H1 (cell line): ENCODE measurements around the gene NLRC5. TPM values are rescaled to one million over a fixed set of nuclear protein-coding genes. Genes with fewer than 3 reads are reported as not detected.
A peak's percentile ranks its signal among the peaks of the same experiment; 100 is the strongest.

Experiments used
- CTCF ChIA-PET: fragments of 300-600 bp; sonication (Branson Sonifier 250); formaldehyde crosslinking; loops from one replicate; lab custom pipeline; 2021; ENCODE audit not compliant: partially characterized antibody; lab: Charles Lee
- POLR2A ChIA-PET: fragments of 300-600 bp; sonication (Branson Sonifier 250); formaldehyde crosslinking; loops from one replicate; lab custom pipeline; 2021; ENCODE audit warnings: inconsistent platforms; ENCODE audit not compliant: partially characterized antibody; lab: Charles Lee
- DNase-seq, 2 experiments: peaks; one replicate each; pipeline versions ENCODE4 v3.0.0 to v3.0.0-alpha.2; 2010 to 2022; ENCODE audit warnings: low spot score in 2 of 2, low read depth in 1 of 2, mixed read lengths in 1 of 2
- FAIRE-seq: peaks from 2 replicates; lab custom pipeline; 2011; peaks lifted over from hg19 to GRCh38; lab: Jason Lieb, UNC
- H2AFZ ChIP-seq: 2 replicates; pipeline ENCODE4 v1.8.1; 2012; ENCODE audit warnings: low read length, inconsistent platforms
- H2AK5ac ChIP-seq: 2 replicates; pipeline ENCODE4 v1.6.1; 2013; ENCODE audit warnings: low read depth, low read length
- H2BK120ac ChIP-seq: replicated peaks from 2 replicates; pipeline ENCODE3; 2013; ENCODE audit warnings: low read depth, low read length, inconsistent platforms
- H2BK12ac ChIP-seq: 2 replicates; pipeline ENCODE4 v1.6.1; 2013; ENCODE audit warnings: low read depth, low read length
- H2BK15ac ChIP-seq: 2 replicates; pipeline ENCODE4 v1.6.1; 2013; ENCODE audit warnings: low read length
- H2BK20ac ChIP-seq: 2 replicates; pipeline ENCODE4 v1.6.1; 2013; ENCODE audit warnings: low read length
- H2BK5ac ChIP-seq: 2 replicates; pipeline ENCODE4 v1.6.1; 2013; ENCODE audit warnings: low read depth, low read length
- H3K14ac ChIP-seq: 2 replicates; pipeline ENCODE4 v1.6.1; 2013; ENCODE audit warnings: inconsistent platforms; ENCODE audit not compliant: insufficient read length
- H3K18ac ChIP-seq: 2 replicates; pipeline ENCODE4 v1.6.1; 2013; ENCODE audit warnings: low read length; ENCODE audit errors: extremely low read depth
- H3K23ac ChIP-seq: 2 replicates; pipeline ENCODE4 v1.6.1; 2013; ENCODE audit warnings: inconsistent platforms; ENCODE audit not compliant: insufficient read length
- H3K23me2 ChIP-seq: 2 replicates; pipeline ENCODE4 v1.6.1; 2013; ENCODE audit warnings: low read depth, low read length
- H3K27ac ChIP-seq: 2 replicates; pipeline ENCODE4 v1.6.1; 2011; ENCODE audit warnings: low read depth, low read length, inconsistent platforms
- H3K27me3 ChIP-seq, 4 experiments: replicated peaks in 1 of 4; 1 replicate in 1 of 4; 2 replicates in 3 of 4; pipeline versions ENCODE4 v1.6.1 to v1.8.1; 2011 to 2013; ENCODE audit warnings: low read length in 3 of 4, mild to moderate bottlenecking in 3 of 4, inconsistent platforms in 2 of 4, mixed read lengths in 2 of 4, moderate library complexity in 1 of 4; ENCODE audit not compliant: control insufficient read depth in 3 of 4, insufficient read depth in 3 of 4; ENCODE audit errors: extremely low read depth in 1 of 4
- H3K36me3 ChIP-seq, 4 experiments: 2 replicates each; pipeline versions ENCODE4 v1.6.1 to v1.8.1; 2011 to 2013; ENCODE audit warnings: mild to moderate bottlenecking in 4 of 4, low read length in 3 of 4, moderate library complexity in 2 of 4, control low read depth in 1 of 4, inconsistent platforms in 1 of 4; ENCODE audit not compliant: insufficient read depth in 4 of 4, control insufficient read depth in 2 of 4
- H3K4ac ChIP-seq: replicated peaks from 2 replicates; pipeline ENCODE3; 2013; ENCODE audit warnings: low read length, low read depth, mixed read lengths, inconsistent platforms; ENCODE audit not compliant: insufficient read length
- H3K4me1 ChIP-seq, 4 experiments: replicated peaks in 1 of 4; 1 replicate in 1 of 4; 2 replicates in 3 of 4; pipeline versions ENCODE4 v1.6.1 to v1.8.1; 2011 to 2013; ENCODE audit warnings: low read length in 3 of 4, inconsistent platforms in 2 of 4, mixed read lengths in 1 of 4; ENCODE audit not compliant: insufficient read depth in 4 of 4, control insufficient read depth in 3 of 4
- H3K4me2 ChIP-seq, 2 experiments: 2 replicates each; pipeline versions ENCODE4 v1.6.1 to v1.8.1; 2011 to 2013; ENCODE audit warnings: low read depth in 2 of 2, low read length in 2 of 2, control low read depth in 1 of 2, inconsistent platforms in 1 of 2, mild to moderate bottlenecking in 1 of 2; ENCODE audit not compliant: insufficient read depth in 1 of 2
- H3K4me3 ChIP-seq, 4 experiments: fragments of 200-600, 300-600 bp in 1 of 4; sonication (generic), shearing (Covaris generic), sonication (Bioruptor Twin) in 1 of 4; 2 replicates each; pipeline versions ENCODE4 v1.5.1 to v1.8.1; 2011 to 2016; ENCODE audit warnings: low read length in 4 of 4, low read depth in 3 of 4, control low read depth in 2 of 4, inconsistent platforms in 2 of 4, mild to moderate bottlenecking in 2 of 4, mixed read lengths in 1 of 4, moderate library complexity in 1 of 4; ENCODE audit not compliant: insufficient read depth in 2 of 4; ENCODE audit errors: extremely low read depth in 1 of 4
- H3K56ac ChIP-seq: replicated peaks from 2 replicates; pipeline ENCODE3; 2013; ENCODE audit warnings: low read depth, mild to moderate bottlenecking, mixed read lengths, low read length, inconsistent platforms; ENCODE audit not compliant: insufficient read length
- H3K79me1 ChIP-seq: 2 replicates; pipeline ENCODE4 v1.6.1; 2013; ENCODE audit warnings: low read depth, low read length, control low read depth
- H3K79me2 ChIP-seq, 2 experiments: 2 replicates each; pipeline versions ENCODE4 v1.6.1 to v1.8.1; 2012 to 2013; ENCODE audit warnings: low read length in 2 of 2, mild to moderate bottlenecking in 2 of 2, inconsistent platforms in 1 of 2; ENCODE audit not compliant: insufficient read depth in 2 of 2, control insufficient read depth in 1 of 2
- H3K9ac ChIP-seq, 4 experiments: replicated peaks in 1 of 4; 1 replicate in 1 of 4; 2 replicates in 3 of 4; pipeline versions ENCODE4 v1.6.1 to v1.8.1; 2011 to 2013; ENCODE audit warnings: low read depth in 3 of 4, low read length in 3 of 4, control low read depth in 2 of 4, mild to moderate bottlenecking in 2 of 4, moderate library complexity in 2 of 4, inconsistent platforms in 1 of 4; ENCODE audit errors: extremely low read depth in 1 of 4
- H3K9me3 ChIP-seq, 2 experiments: 2 replicates each; pipeline versions ENCODE4 v1.6.1 to v1.8.1; 2012 to 2013; ENCODE audit warnings: mild to moderate bottlenecking in 2 of 2, moderate library complexity in 2 of 2, control low read depth in 1 of 2, inconsistent platforms in 1 of 2, low read depth in 1 of 2, low read length in 1 of 2, mixed read lengths in 1 of 2; ENCODE audit not compliant: insufficient read depth in 2 of 2
- H4K20me1 ChIP-seq, 2 experiments: replicated peaks in 1 of 2; 2 replicates each; pipeline versions ENCODE3 to v1.8.1; 2011 to 2013; ENCODE audit warnings: inconsistent platforms in 2 of 2, low read length in 2 of 2, mild to moderate bottlenecking in 1 of 2; ENCODE audit not compliant: insufficient read depth in 2 of 2, control insufficient read depth in 1 of 2
- H4K5ac ChIP-seq: 2 replicates; pipeline ENCODE4 v1.6.1; 2013; ENCODE audit warnings: low read length, low read depth, mixed read lengths, inconsistent platforms; ENCODE audit not compliant: insufficient read length
- H4K8ac ChIP-seq: 2 replicates; pipeline ENCODE4 v1.8.0; 2013; ENCODE audit warnings: mild to moderate bottlenecking, moderate library complexity, low read length, inconsistent platforms; ENCODE audit not compliant: insufficient read depth; ENCODE audit errors: extremely low read depth
- H4K91ac ChIP-seq: replicated peaks from 2 replicates; pipeline ENCODE3; 2013; ENCODE audit warnings: low read length, mixed read lengths, inconsistent platforms; ENCODE audit not compliant: insufficient read length
- ATF3 ChIP-seq: IDR thresholded peaks from 2 replicates; pipeline ENCODE4 v1.6.1; 2011; ENCODE audit warnings: low read depth, mild to moderate bottlenecking, low read length; ENCODE audit not compliant: insufficient read depth
- CBX8 ChIP-seq: fragments of 300-800, 300-1000 bp; sonication (generic); IDR thresholded peaks from 2 replicates; pipeline ENCODE4 v1.7.1; 2016; ENCODE audit warnings: low read depth, low read length, borderline replicate concordance
- GTF2F1 ChIP-seq: IDR thresholded peaks from 2 replicates; pipeline ENCODE4 v1.6.1; 2012; ENCODE audit warnings: low read depth, low read length, improper control_type of control experiment, borderline replicate concordance
- JUN ChIP-seq: IDR thresholded peaks from 2 replicates; pipeline ENCODE4 v1.6.1; 2011; ENCODE audit warnings: low read depth, mild to moderate bottlenecking, improper control_type of control experiment, low read length
- KDM4A ChIP-seq: IDR thresholded peaks from one replicate; pipeline ENCODE4 v1.7.1; 2012; ENCODE audit warnings: low read depth, mild to moderate bottlenecking, moderate library complexity, low read length, inconsistent platforms; ENCODE audit not compliant: severe bottlenecking
- RNF2 ChIP-seq: fragments of 200-900, 300-1000 bp; sonication (generic); IDR thresholded peaks from 2 replicates; pipeline ENCODE4 v1.7.1; 2016; ENCODE audit warnings: borderline replicate concordance, low read depth, mild to moderate bottlenecking, antibody characterized with exemption, low read length; ENCODE audit not compliant: poor library complexity, severe bottlenecking; ENCODE audit errors: missing control alignments
- SIN3A ChIP-seq, 2 experiments: IDR thresholded peaks in 1 of 2; conservative IDR thresholded peaks in 1 of 2; 2 replicates each; pipeline ENCODE4 v1.6.1; 2011 to 2012; ENCODE audit warnings: low read length in 2 of 2, improper control_type of control experiment in 1 of 2, low read depth in 1 of 2, mild to moderate bottlenecking in 1 of 2
- SIX5 ChIP-seq: IDR thresholded peaks from 2 replicates; pipeline ENCODE4 v1.6.1; 2011; ENCODE audit warnings: mild to moderate bottlenecking, low read depth, low read length
- SP1 ChIP-seq: IDR thresholded peaks from 2 replicates; pipeline ENCODE4 v1.6.1; 2011; ENCODE audit warnings: low read depth, low read length
- SUZ12 ChIP-seq: fragments of 200-600 bp; sonication (generic); IDR thresholded peaks from 2 replicates; pipeline ENCODE4 v1.6.1; 2012; ENCODE audit warnings: mild to moderate bottlenecking, inconsistent platforms, low read length, moderate library complexity, mixed read lengths
- TAF7 ChIP-seq: optimal IDR thresholded peaks from 2 replicates; pipeline ENCODE3; 2011; ENCODE audit warnings: low read depth, mild to moderate bottlenecking, inconsistent platforms, low read length, moderate library complexity, borderline replicate concordance
- WGBS, 2 experiments: shearing (Covaris generic) in 1 of 2; methylation state at CpG; one replicate each; pipeline versions ENCODE4 v1.1.6 to v1.1.7; 2013 to 2015; ENCODE audit warnings: low lambda C conversion rate in 2 of 2, mixed read lengths in 2 of 2, inconsistent platforms in 1 of 2, low coverage in 1 of 2, missing lambda C conversion rate in 1 of 2; ENCODE audit not compliant: insufficient replicate concordance in 2 of 2, insufficient coverage in 1 of 2, insufficient read length in 1 of 2; ENCODE audit errors: extremely low coverage in 1 of 2, missing lambda C conversion rate in 1 of 2; 5-methylcytosine and 5-hydroxymethylcytosine counted together
- polyA plus RNA-seq, 7 experiments: library from polyadenylated mRNA; depleted of rRNA in 3 of 7; stranded (reverse) in 5 of 7; unstranded in 2 of 7; fragments of >200 nt in 5 of 7; fragments of 200-250 nt in 2 of 7; gene quantifications; 1 replicate in 5 of 7; 2 replicates in 1 of 7; 4 replicates in 1 of 7; pipeline versions ENCODE4 v1.2.1 to v1.2.3, GENCODE V29; 2011 to 2013; ENCODE audit warnings: missing spikeins in 2 of 7, mixed read lengths in 2 of 7
- total RNA-seq: library from RNA; stranded (reverse); fragmentation: NEBNext Ultra II Directional; extraction: Animal tissue kit (Norgen Biotek cat#: 25700); gene quantifications from 2 replicates; pipeline ENCODE4 v1.2.1, GENCODE V29; 2021

The NLRC5 gene
- total and polyA plus RNA-seq, 2 of the 8 experiments (the other 6 are each of a cell fraction or from before 2014, with no cell fraction given): 2.2 to 3.2 TPM

GRCh38 chr16:57092786-57093411 is 103.5 kb downstream of the NLRC5 start:
- H3K4me3 ChIP-seq: peak overlapping the region; percentile 51 to 92 (median 58)
- H3K18ac ChIP-seq: no peak overlapping the region; the same call in 1 of the 2 replicates
- H2BK5ac ChIP-seq: no peak overlapping the region
- no peak overlapping the region for H3K4ac ChIP-seq
- 3% methylated on average over 20 of the region's 53 CpGs; no CpG with 5 or more reads in 1 of the 2 experiments for WGBS, 2 experiments
- H3K27ac ChIP-seq: no peak overlapping the region
- DNase-seq (peak in 1 of 2 experiments; percentile 81), FAIRE-seq (no peak)
- 0 out of 2 replicates have a peak overlapping the region, but pooled peaks have one; percentile 26 for H2AFZ ChIP-seq
- H3K79me2 ChIP-seq: no peaks in the 10 kb centered on the region
- H3K9me3 ChIP-seq: no peaks in the 10 kb centered on the region
- peaks cover 0 to 20% (median 13%) of the 10 kb centered on the region in 4 experiments; a peak in 6 of 7 replicates for H3K27me3 ChIP-seq
- no peak overlapping the region for H2BK120ac ChIP-seq
- POLR2A ChIA-PET: interaction anchor here (1.2 to 1.4 kb wide), 2 partner anchors 8 to 55 kb away, joined by 3 to 5 read pairs; no protein-coding TSS in a partner anchor
- no peaks in the 10 kb centered on the region for H3K79me1 ChIP-seq
- H4K8ac ChIP-seq: peak overlapping the region; percentile 72
- no peaks in the 10 kb centered on the region for H3K36me3 ChIP-seq
- CTCF ChIA-PET: interaction anchor here (0.7 to 5.4 kb wide), 24 partner anchors 8 to 494 kb away, joined by 3 to 35 read pairs (median 6); no protein-coding TSS in a partner anchor
- H2BK15ac ChIP-seq: no peak overlapping the region
- H3K4me2 ChIP-seq: peak overlapping the region; percentile 45 to 72
- no peak overlapping the region for H3K14ac ChIP-seq
- H4K20me1 ChIP-seq: no peaks in the 10 kb centered on the region
- H4K5ac ChIP-seq: peak overlapping the region; percentile 31
- no peak overlapping the region for H4K91ac ChIP-seq
- no peak overlapping the region for H3K56ac ChIP-seq
- no peak overlapping the region for H3K23ac ChIP-seq
- peak overlapping the region in 2 of 4 experiments; percentile 20 to 46; a peak in 2 of 7 replicates for H3K9ac ChIP-seq
- H3K4me1 ChIP-seq: peaks cover 0 to 10% (median 3%) of the 10 kb centered on the region in 4 experiments; a peak in 5 of 7 replicates
- no peak overlapping the region for H2BK20ac ChIP-seq
- H2BK12ac ChIP-seq: no peak overlapping the region
- peaks cover 3% of the 10 kb centered on the region; the same call in 1 of the 2 replicates for H3K23me2 ChIP-seq
- no peak overlapping the region for H2AK5ac ChIP-seq
- peak; percentile 6 for TF ChIP-seq KDM4A
- TF ChIP-seq SP1: no peak
- no peak for TF ChIP-seq SUZ12
- no peak for TF ChIP-seq GTF2F1
- no peak for TF ChIP-seq ATF3
- no peak for TF ChIP-seq JUN
- TF ChIP-seq CBX8: no peak
- no peak for TF ChIP-seq SIN3A (conservative IDR thresholded peaks at IDR 0.05 in 1 of 2, IDR thresholded peaks at IDR 0.05 in 1 of 2; ENCODE audit: low read depth in 1 of 2, low read length in 2 of 2)
- no peak for TF ChIP-seq RNF2
- TF ChIP-seq TAF7: no peak
- TF ChIP-seq SIX5: no peak
